Stomach (tissue), 9 donors: ENCODE results near the gene GJC1. TPM values are rescaled to one million over a fixed set of nuclear protein-coding genes. Genes with fewer than 3 reads are reported as not detected.

ENCODE experiments used
- DNase-seq, 2 donors: peaks; one replicate each; pipeline versions ENCODE4 v3.0.0 to v3.0.0-alpha.2; 2013 to 2019
- H3K27ac ChIP-seq, 5 donors: fragments of 200-600 bp in 4 of 5; sonication (generic) in 4 of 5; one replicate each; pipeline ENCODE4 v1.5.1; 2013 to 2019; ENCODE audit warnings: mild to moderate bottlenecking in 1 of 5, moderate library complexity in 1 of 5
- H3K27me3 ChIP-seq, 3 donors: fragments of 200-600 bp; sonication (generic); one replicate each; pipeline ENCODE4 v1.5.1; 2017 to 2019; ENCODE audit warnings: mixed run types in 1 of 3
- H3K36me3 ChIP-seq, 4 donors: fragments of 200-600 bp; sonication (generic); 1 replicate in 3 of 4; 2 replicates in 1 of 4; pipeline ENCODE4 v1.5.1; 2016 to 2019
- H3K4me1 ChIP-seq, 4 donors: fragments of 200-600 bp; sonication (generic); one replicate each; pipeline ENCODE4 v1.5.1; 2016 to 2019
- H3K4me3 ChIP-seq, 4 donors: fragments of 200-600 bp; sonication (generic) in 3 of 4; one replicate each; pipeline ENCODE4 v1.5.1; 2016 to 2019; ENCODE audit warnings: mild to moderate bottlenecking in 1 of 4
- H3K9me3 ChIP-seq, 4 donors: fragments of 200-600 bp; sonication (generic); one replicate each; pipeline ENCODE4 v1.5.1; 2016 to 2019
- EP300 ChIP-seq: sonication (generic); formaldehyde crosslinking; IDR thresholded peaks from one replicate; pipeline ENCODE4 v1.6.1; 2017; ENCODE audit warnings: antibody characterized with exemption
- POLR2A ChIP-seq, 4 donors: fragments of 450-650 bp; IDR thresholded peaks; one replicate each; pipeline ENCODE4 v1.6.1; 2016; ENCODE audit warnings: antibody characterized with exemption in 4 of 4, control low read depth in 2 of 4, mild to moderate bottlenecking in 1 of 4, moderate library complexity in 1 of 4
- POLR2AphosphoS5 ChIP-seq, 3 donors: sonication (generic); formaldehyde crosslinking; IDR thresholded peaks; one replicate each; pipeline ENCODE4 v1.6.1; 2016; ENCODE audit warnings: antibody characterized with exemption in 3 of 3
- WGBS, 5 donors: extraction: QIAGEN DNeasy Blood & Tissue Kit in 3 of 5; methylation state at CpG; one replicate each; pipeline versions ENCODE4 v1.1.5 to v1.1.7; 2013 to 2018; 5-methylcytosine and 5-hydroxymethylcytosine counted together
- intact Hi-C: fragments of 100-400 bp; cut with DNase I; formaldehyde crosslinking; loops from one replicate; pipeline ENCODE4 v1.15.1; 2023; ENCODE audit warnings: low total_unique reads
- polyA plus RNA-seq, 3 donors: library from polyadenylated mRNA; stranded (reverse); fragments of 200-250 nt; gene quantifications; one replicate each; pipeline ENCODE4 v1.2.3, GENCODE V29; 2013
- total RNA-seq, 5 donors: library from RNA; depleted of rRNA; stranded (reverse); fragments of >200 nt; gene quantifications; one replicate each; pipeline versions ENCODE4 v1.1.0 to v1.2.3, GENCODE V29; 2014 to 2016
- TF ChIP-seq, protein P1 (sequence below), 7 experiments: fragments of 450-650 bp in 4 of 7; fragments of 200-600 bp in 3 of 7; sonication (generic) in 3 of 7; IDR thresholded peaks; one replicate each; pipeline ENCODE4 v1.5.1; 2016 to 2019; ENCODE audit warnings: antibody characterized with exemption in 7 of 7, control low read depth in 2 of 7, mild to moderate bottlenecking in 1 of 7
- donor health status: healthy with polysubstance abuse.
- donor health status: Bipolar disorder and iron deficiency.
- donor health status: healthy.

Gene GJC1
- total and polyA plus RNA-seq, 8 donors = 0.31 to 53.1 (median 10.4) TPM

DNA sequence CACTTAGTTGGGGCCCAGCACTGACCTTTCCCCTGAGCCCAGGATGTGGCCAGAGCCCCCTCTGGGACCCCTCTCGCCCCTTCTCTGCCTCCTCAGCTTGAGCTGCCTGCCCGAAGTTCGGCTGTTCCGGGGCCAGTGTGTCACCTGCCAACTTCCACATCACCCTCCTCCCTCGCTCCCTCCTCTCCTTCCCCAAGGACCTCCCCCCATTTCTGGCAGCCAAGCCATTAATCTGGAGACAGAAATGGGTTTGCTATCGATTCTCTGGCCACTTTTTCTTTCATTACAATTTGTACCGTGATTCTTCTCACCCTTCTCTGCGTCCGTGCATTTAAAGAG, 80.1 kb downstream of the GJC1 start:
- DNase-seq = no peak
- H3K9me3 ChIP-seq = no peaks in the 10 kb centered on the region
- TF ChIP-seq, protein P1, sequence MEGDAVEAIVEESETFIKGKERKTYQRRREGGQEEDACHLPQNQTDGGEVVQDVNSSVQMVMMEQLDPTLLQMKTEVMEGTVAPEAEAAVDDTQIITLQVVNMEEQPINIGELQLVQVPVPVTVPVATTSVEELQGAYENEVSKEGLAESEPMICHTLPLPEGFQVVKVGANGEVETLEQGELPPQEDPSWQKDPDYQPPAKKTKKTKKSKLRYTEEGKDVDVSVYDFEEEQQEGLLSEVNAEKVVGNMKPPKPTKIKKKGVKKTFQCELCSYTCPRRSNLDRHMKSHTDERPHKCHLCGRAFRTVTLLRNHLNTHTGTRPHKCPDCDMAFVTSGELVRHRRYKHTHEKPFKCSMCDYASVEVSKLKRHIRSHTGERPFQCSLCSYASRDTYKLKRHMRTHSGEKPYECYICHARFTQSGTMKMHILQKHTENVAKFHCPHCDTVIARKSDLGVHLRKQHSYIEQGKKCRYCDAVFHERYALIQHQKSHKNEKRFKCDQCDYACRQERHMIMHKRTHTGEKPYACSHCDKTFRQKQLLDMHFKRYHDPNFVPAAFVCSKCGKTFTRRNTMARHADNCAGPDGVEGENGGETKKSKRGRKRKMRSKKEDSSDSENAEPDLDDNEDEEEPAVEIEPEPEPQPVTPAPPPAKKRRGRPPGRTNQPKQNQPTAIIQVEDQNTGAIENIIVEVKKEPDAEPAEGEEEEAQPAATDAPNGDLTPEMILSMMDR (IDR thresholded peaks at IDR 0.05) = no peak
- peaks cover 8 to 56% (median 32%) of the 10 kb centered on the region in 4 donors for H3K36me3 ChIP-seq
- intact Hi-C loops = no loop called here
- peak overlapping the region in 1 of 4 donors; percentile 6 for H3K4me3 ChIP-seq
- H3K27ac ChIP-seq = no peak overlapping the region
- H3K4me1 ChIP-seq = peaks cover 0 to 6% (median 0%) of the 10 kb centered on the region in 4 donors
- H3K27me3 ChIP-seq = no peaks in the 10 kb centered on the region
- 68 to 81% (median 76%) methylated on average over 9 of the region's 9 CpGs for WGBS, 5 donors

DNA sequence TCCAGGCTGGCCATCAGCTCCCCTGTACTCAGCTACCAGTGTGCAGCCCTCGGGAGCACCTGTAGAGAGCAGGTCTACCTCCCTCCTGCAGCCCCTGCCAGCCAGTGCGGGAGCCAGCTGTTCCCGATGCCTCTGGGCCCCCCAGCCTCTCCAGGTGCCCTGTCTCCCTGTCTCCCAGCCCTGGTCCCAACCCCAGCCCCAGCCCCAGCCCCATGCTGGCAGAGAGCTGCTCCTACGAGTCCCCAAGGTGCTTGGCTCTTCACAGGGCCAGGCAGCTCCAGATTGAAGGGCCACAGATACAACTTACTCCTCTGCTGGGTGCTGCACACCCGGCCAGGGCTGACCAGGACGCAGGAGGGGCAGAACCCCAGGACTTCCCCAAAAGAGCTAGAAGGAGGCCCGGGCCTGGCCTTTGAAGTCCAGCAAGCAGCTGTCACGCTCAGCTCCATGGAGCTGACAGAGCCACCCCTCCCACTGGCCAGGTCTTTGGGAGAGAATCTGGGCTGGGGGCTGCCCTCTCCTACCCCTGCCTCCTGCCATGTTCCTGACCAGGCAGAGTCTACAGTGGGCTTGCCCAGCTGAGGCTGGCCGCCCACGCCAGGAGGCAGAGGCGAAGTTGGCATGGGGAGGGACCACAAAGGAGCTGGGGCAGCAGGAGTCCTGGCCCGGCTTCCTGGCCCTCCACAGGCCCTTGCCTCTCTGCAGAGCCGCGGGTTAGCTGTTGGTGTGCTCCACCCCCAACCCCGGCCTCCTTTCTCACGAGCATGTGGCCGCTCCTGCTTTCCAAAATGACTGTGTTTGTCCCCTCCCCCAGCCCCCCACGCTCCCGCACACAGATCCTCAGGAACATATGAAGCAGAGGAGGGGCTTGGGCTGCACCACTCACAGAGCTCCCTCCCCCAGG, 80.8 kb downstream of the GJC1 start:
- DNase-seq = peak in 1 of 2 donors; percentile 82
- Histone ChIP-seq H3K4me3 (peak overlapping the region in 1 of 4 donors; percentile 6), H3K27ac (no peak overlapping the region), H3K9me3 (no peaks in the 10 kb centered on the region), H3K27me3 (no peaks in the 10 kb centered on the region), H3K4me1 (peaks cover 0 to 6% (median 0%) of the 10 kb centered on the region in 4 donors), H3K36me3 (peaks cover 8 to 56% (median 32%) of the 10 kb centered on the region in 4 donors)
- intact Hi-C loops = no loop called here
- 76 to 91% (median 86%) methylated on average over 8 to 19 of the region's 19 CpGs for WGBS, 5 donors
- no peak for TF ChIP-seq POLR2AphosphoS5 (IDR thresholded peaks at IDR 0.05)
- no peak for TF ChIP-seq POLR2A (IDR thresholded peaks at IDR 0.05)
- no peak for TF ChIP-seq EP300
- TF ChIP-seq, protein P1 (IDR thresholded peaks at IDR 0.05) = no peak

Other genes starting within 250 kb of the GJC1 start
- not detected for gene MEIOC, start 173.8 kb downstream of the GJC1 start, total RNA-seq
- under 1 TPM in 1 of 3 donors, not detected in 2; 0.03 TPM for gene MEIOC, start 173.8 kb downstream of the GJC1 start, polyA plus RNA-seq
- gene CCDC43, start 140.5 kb downstream of the GJC1 start, total RNA-seq = 10 to 100 TPM in 2 of 5 donors, 1 to 10 TPM in 3; 1.8 to 29.7 (median 7.5) TPM
- 10 to 100 TPM in 2 of 3 donors, 1 to 10 TPM in 1; 9.7 to 19.2 (median 13.3) TPM for gene CCDC43, start 140.5 kb downstream of the GJC1 start, polyA plus RNA-seq
- 1 to 10 TPM in 4 of 5 donors, not detected in 1; 1.7 to 5.0 (median 3.3) TPM for gene DBF4B, start 121.6 kb downstream of the GJC1 start, total RNA-seq
- 1 to 10 TPM in 2 of 3 donors, under 1 TPM in 1; 0.76 to 2.8 (median 2.2) TPM for gene DBF4B, start 121.6 kb downstream of the GJC1 start, polyA plus RNA-seq
- 10 to 100 TPM in 1 of 5 donors, 1 to 10 TPM in 1, under 1 TPM in 1, not detected in 2; 0.73 to 57.6 (median 1.7) TPM for gene ADAM11, start 71.3 kb downstream of the GJC1 start, total RNA-seq
- gene ADAM11, start 71.3 kb downstream of the GJC1 start, polyA plus RNA-seq = under 1 TPM in 2 of 3 donors, not detected in 1; 0.19 to 0.35 TPM
- under 1 TPM in 1 of 5 donors, not detected in 4; 0.92 TPM for gene HIGD1B, start 17.6 kb upstream of the GJC1 start, total RNA-seq
- 1 to 10 TPM; 2.1 to 5.4 (median 2.4) TPM for gene HIGD1B, start 17.6 kb upstream of the GJC1 start, polyA plus RNA-seq
- 100 to 1,000 TPM in 3 of 5 donors, 10 to 100 TPM in 2; 70.1 to 176 (median 111) TPM for gene EFTUD2, start 69.2 kb upstream of the GJC1 start, total RNA-seq
- 10 to 100 TPM; 15.9 to 28.6 (median 21.2) TPM for gene EFTUD2, start 69.2 kb upstream of the GJC1 start, polyA plus RNA-seq
- gene GFAP, start 85.2 kb upstream of the GJC1 start, total RNA-seq = 1 to 10 TPM in 1 of 5 donors, not detected in 4; 9.7 TPM
- 1 to 10 TPM in 1 of 3 donors, under 1 TPM in 2; 0.15 to 1.4 (median 0.23) TPM for gene GFAP, start 85.2 kb upstream of the GJC1 start, polyA plus RNA-seq
- gene KIF18B, start 117.5 kb upstream of the GJC1 start, total RNA-seq = 10 to 100 TPM in 1 of 5 donors, 1 to 10 TPM in 1, under 1 TPM in 2, not detected in 1; 0.58 to 12.2 (median 2.0) TPM
- gene KIF18B, start 117.5 kb upstream of the GJC1 start, polyA plus RNA-seq = 1 to 10 TPM in 2 of 3 donors, under 1 TPM in 1; 0.15 to 2.2 (median 1.2) TPM
- gene C1QL1, start 138.0 kb upstream of the GJC1 start, total RNA-seq = 10 to 100 TPM in 2 of 5 donors, 1 to 10 TPM in 2, not detected in 1; 2.2 to 16.3 (median 8.1) TPM
- gene C1QL1, start 138.0 kb upstream of the GJC1 start, polyA plus RNA-seq = 1 to 10 TPM; 2.9 to 8.6 (median 5.2) TPM
- gene DCAKD, start 221.3 kb upstream of the GJC1 start, total RNA-seq = 10 to 100 TPM in 3 of 5 donors, 1 to 10 TPM in 2; 2.3 to 22.9 (median 14.9) TPM
- gene DCAKD, start 221.3 kb upstream of the GJC1 start, polyA plus RNA-seq = 10 to 100 TPM in 2 of 3 donors, 1 to 10 TPM in 1; 9.5 to 17.2 (median 11.5) TPM
- gene NMT1, start 231.0 kb upstream of the GJC1 start, total RNA-seq = 100 to 1,000 TPM in 2 of 5 donors, 10 to 100 TPM in 3; 30.1 to 229 (median 74.0) TPM
- gene NMT1, start 231.0 kb upstream of the GJC1 start, polyA plus RNA-seq = 100 to 1,000 TPM in 1 of 3 donors, 10 to 100 TPM in 2; 23.3 to 230 (median 49.7) TPM